ENCODE data around the gene CAPN15.

Gene CAPN15

GRCh38 chr16:519425-519824, 8.1 kb upstream of the CAPN15 start:
- Histone ChIP-seq H3K4me1 (ENCODE audit: control insufficient read depth in 2 of 2, insufficient read depth in 2 of 2, low read length in 2 of 2) (peaks cover 10 to 11% of the 10 kb centered on the region in 2 donors), H3K9me3 (ENCODE audit: control insufficient read depth in 2 of 2, low read length in 2 of 2) (no peaks in the 10 kb centered on the region), H3K27ac (ENCODE audit: low read depth in 2 of 2, low read length in 2 of 2) (no peak overlapping the region), H3K36me3 (ENCODE audit: control insufficient read depth in 2 of 2, insufficient read depth in 2 of 2, low read length in 2 of 2) (peaks cover 14 to 20% of the 10 kb centered on the region in 2 donors), H3K4me3 (ENCODE audit: low read length in 2 of 2) (no peak overlapping the region), H3K9ac (ENCODE audit: low read depth in 1 of 2, low read length in 2 of 2) (no peak overlapping the region), H3K27me3 (ENCODE audit: control insufficient read depth in 2 of 2, insufficient read depth in 2 of 2, low read length in 2 of 2) (no peaks in the 10 kb centered on the region)

- H3K9me3 ChIP-seq (ENCODE audit: control insufficient read depth in 2 of 2, low read length in 2 of 2), result no peaks in the 10 kb centered on the region
- no peak overlapping the region for H3K4me3 ChIP-seq (ENCODE audit: low read length in 2 of 2)
- no peak overlapping the region for H3K9ac ChIP-seq (ENCODE audit: low read depth in 1 of 2, low read length in 2 of 2)
- no peaks in the 10 kb centered on the region for H3K27me3 ChIP-seq (ENCODE audit: control insufficient read depth in 2 of 2, insufficient read depth in 2 of 2, low read length in 2 of 2)
- peaks cover 10 to 13% of the 10 kb centered on the region in 2 donors for H3K4me1 ChIP-seq (ENCODE audit: control insufficient read depth in 2 of 2, insufficient read depth in 2 of 2, low read length in 2 of 2)
- no peak overlapping the region for H3K27ac ChIP-seq (ENCODE audit: low read depth in 2 of 2, low read length in 2 of 2)
- peaks cover 9 to 18% of the 10 kb centered on the region in 2 donors for H3K36me3 ChIP-seq (ENCODE audit: control insufficient read depth in 2 of 2, insufficient read depth in 2 of 2, low read length in 2 of 2)
These were observed 7.4 kb upstream of the CAPN15 start for GRCh38 chr16:519841-520687.

- H3K27me3 ChIP-seq (ENCODE audit: control insufficient read depth in 2 of 2, insufficient read depth in 2 of 2, low read length in 2 of 2), result no peaks in the 10 kb centered on the region
These were observed 6.7 kb upstream of the CAPN15 start for GRCh38 chr16:520847-521246.

GRCh38 chr16:521381-522210, 5.9 kb upstream of the CAPN15 start:
- Histone ChIP-seq H3K27ac (ENCODE audit: low read depth in 2 of 2, low read length in 2 of 2) (no peak overlapping the region), H3K9me3 (ENCODE audit: control insufficient read depth in 2 of 2, low read length in 2 of 2) (no peaks in the 10 kb centered on the region), H3K27me3 (ENCODE audit: control insufficient read depth in 2 of 2, insufficient read depth in 2 of 2, low read length in 2 of 2) (no peaks in the 10 kb centered on the region), H3K4me3 (ENCODE audit: low read length in 2 of 2) (no peak overlapping the region), H3K9ac (ENCODE audit: low read depth in 1 of 2, low read length in 2 of 2) (peak overlapping the region in 1 of 2 donors; percentile 19), H3K36me3 (ENCODE audit: control insufficient read depth in 2 of 2, insufficient read depth in 2 of 2, low read length in 2 of 2) (peaks cover 7 to 17% of the 10 kb centered on the region in 2 donors), H3K4me1 (ENCODE audit: control insufficient read depth in 2 of 2, insufficient read depth in 2 of 2, low read length in 2 of 2) (peaks cover 20 to 28% of the 10 kb centered on the region in 2 donors)

More at GRCh38 chr16:520847-521246, 6.7 kb upstream of the CAPN15 start:
- H3K4me1 ChIP-seq (ENCODE audit: control insufficient read depth in 2 of 2, insufficient read depth in 2 of 2, low read length in 2 of 2), result peaks cover 13 to 20% of the 10 kb centered on the region in 2 donors
- H3K4me3 ChIP-seq (ENCODE audit: low read length in 2 of 2), result no peak overlapping the region
- no peak overlapping the region for H3K27ac ChIP-seq (ENCODE audit: low read depth in 2 of 2, low read length in 2 of 2)
- no peak overlapping the region for H3K9ac ChIP-seq (ENCODE audit: low read depth in 1 of 2, low read length in 2 of 2)
- no peaks in the 10 kb centered on the region for H3K9me3 ChIP-seq (ENCODE audit: control insufficient read depth in 2 of 2, low read length in 2 of 2)
- H3K36me3 ChIP-seq (ENCODE audit: control insufficient read depth in 2 of 2, insufficient read depth in 2 of 2, low read length in 2 of 2), result peaks cover 7 to 17% of the 10 kb centered on the region in 2 donors

- Histone ChIP-seq H3K27ac (ENCODE audit: low read depth in 2 of 2, low read length in 2 of 2) (no peak overlapping the region), H3K4me1 (ENCODE audit: control insufficient read depth in 2 of 2, insufficient read depth in 2 of 2, low read length in 2 of 2) (peaks cover 23 to 31% of the 10 kb centered on the region in 2 donors)
These were observed 5.0 kb upstream of the CAPN15 start for GRCh38 chr16:522320-523096.

GRCh38 chr16:523097-523741, 4.3 kb upstream of the CAPN15 start:
- no peaks in the 10 kb centered on the region for H3K27me3 ChIP-seq (ENCODE audit: control insufficient read depth in 2 of 2, insufficient read depth in 2 of 2, low read length in 2 of 2)
- no peak overlapping the region for H3K27ac ChIP-seq (ENCODE audit: low read depth in 2 of 2, low read length in 2 of 2)
- H3K4me1 ChIP-seq (ENCODE audit: control insufficient read depth in 2 of 2, insufficient read depth in 2 of 2, low read length in 2 of 2), result peaks cover 23 to 31% of the 10 kb centered on the region in 2 donors
- no peaks in the 10 kb centered on the region for H3K9me3 ChIP-seq (ENCODE audit: control insufficient read depth in 2 of 2, low read length in 2 of 2)
- H3K9ac ChIP-seq (ENCODE audit: low read depth in 1 of 2, low read length in 2 of 2), result no peak overlapping the region
- H3K4me3 ChIP-seq (ENCODE audit: low read length in 2 of 2), result no peak overlapping the region
- peaks cover 7 to 15% of the 10 kb centered on the region in 2 donors for H3K36me3 ChIP-seq (ENCODE audit: control insufficient read depth in 2 of 2, insufficient read depth in 2 of 2, low read length in 2 of 2)

More at GRCh38 chr16:522320-523096, 5.0 kb upstream of the CAPN15 start:
- Histone ChIP-seq H3K4me3 (ENCODE audit: low read length in 2 of 2) (no peak overlapping the region), H3K27me3 (ENCODE audit: control insufficient read depth in 2 of 2, insufficient read depth in 2 of 2, low read length in 2 of 2) (no peaks in the 10 kb centered on the region), H3K9me3 (ENCODE audit: control insufficient read depth in 2 of 2, low read length in 2 of 2) (no peaks in the 10 kb centered on the region), H3K36me3 (ENCODE audit: control insufficient read depth in 2 of 2, insufficient read depth in 2 of 2, low read length in 2 of 2) (peaks cover 7 to 15% of the 10 kb centered on the region in 2 donors), H3K9ac (ENCODE audit: low read depth in 1 of 2, low read length in 2 of 2) (no peak overlapping the region)

GRCh38 chr16:524274-525040, 3.1 kb upstream of the CAPN15 start:
- H3K9me3 ChIP-seq (ENCODE audit: control insufficient read depth in 2 of 2, low read length in 2 of 2), result no peaks in the 10 kb centered on the region
- H3K36me3 ChIP-seq (ENCODE audit: control insufficient read depth in 2 of 2, insufficient read depth in 2 of 2, low read length in 2 of 2), result peaks cover 5 to 15% of the 10 kb centered on the region in 2 donors
- H3K9ac ChIP-seq (ENCODE audit: low read depth in 1 of 2, low read length in 2 of 2), result no peak overlapping the region
- peaks cover 31 to 39% of the 10 kb centered on the region in 2 donors for H3K4me1 ChIP-seq (ENCODE audit: control insufficient read depth in 2 of 2, insufficient read depth in 2 of 2, low read length in 2 of 2)
- no peaks in the 10 kb centered on the region for H3K27me3 ChIP-seq (ENCODE audit: control insufficient read depth in 2 of 2, insufficient read depth in 2 of 2, low read length in 2 of 2)
- no peak overlapping the region for H3K27ac ChIP-seq (ENCODE audit: low read depth in 2 of 2, low read length in 2 of 2)
- no peak overlapping the region for H3K4me3 ChIP-seq (ENCODE audit: low read length in 2 of 2)

- Histone ChIP-seq H3K27ac (ENCODE audit: low read depth in 2 of 2, low read length in 2 of 2) (peak overlapping the region in 1 of 2 donors; percentile 48), H3K36me3 (ENCODE audit: control insufficient read depth in 2 of 2, insufficient read depth in 2 of 2, low read length in 2 of 2) (peaks cover 3 to 14% of the 10 kb centered on the region in 2 donors)
These were observed 2.4 kb upstream of the CAPN15 start for GRCh38 chr16:525123-525519.

More at GRCh38 chr16:525123-525519, 2.4 kb upstream of the CAPN15 start:
- H3K9me3 ChIP-seq (ENCODE audit: control insufficient read depth in 2 of 2, low read length in 2 of 2), result no peaks in the 10 kb centered on the region
- H3K9ac ChIP-seq (ENCODE audit: low read depth in 1 of 2, low read length in 2 of 2), result no peak overlapping the region
- H3K27me3 ChIP-seq (ENCODE audit: control insufficient read depth in 2 of 2, insufficient read depth in 2 of 2, low read length in 2 of 2), result no peaks in the 10 kb centered on the region
- H3K4me1 ChIP-seq (ENCODE audit: control insufficient read depth in 2 of 2, insufficient read depth in 2 of 2, low read length in 2 of 2), result peaks cover 37 to 45% of the 10 kb centered on the region in 2 donors
- no peak overlapping the region for H3K4me3 ChIP-seq (ENCODE audit: low read length in 2 of 2)

Measured in mucosa of rectum (tissue), 2 donors.